MCF 10A (cell line): ENCODE results near the gene ANKRD10. TPM values are rescaled to one million over a fixed set of nuclear protein-coding genes. Genes with fewer than 3 reads are reported as not detected.
"Not testable (repeated sequence)": the region's sequence is repeated elsewhere in the genome, so short reads cannot be mapped to it uniquely, and the experiment has no call there.

ENCODE experiments used
- BruUV-seq: library from RNA; stranded (reverse); fragments of 400-500 nt; replicated peaks from 2 replicates; lab custom pipeline; 2021; lab: Mats Ljungman, UMichigan
- CTCF ChIA-PET: fragments of 300-600 bp; sonication (Branson Sonifier 250); formaldehyde crosslinking; extraction: SDS; loops from one replicate; lab custom pipeline; 2021; ENCODE audit warnings: antibody characterized with exemption, inconsistent platforms; lab: Yijun Ruan, JAX
- POLR2A ChIA-PET: fragments of 300-600, 350-650 bp; sonication (Branson Sonifier 250); formaldehyde crosslinking; extraction: SDS; loops from one replicate; lab custom pipeline; 2020; ENCODE audit warnings: antibody characterized with exemption, inconsistent platforms; lab: Yijun Ruan, JAX
- DNase-seq: peaks from one replicate; pipeline ENCODE4 v3.0.0-alpha.2; 2018; ENCODE audit not compliant: unreplicated experiment
- H3K27ac Mint-ChIP-seq: one replicate; pipeline ENCODE4 v1.8.0; 2022; ENCODE audit warnings: mild to moderate bottlenecking, low read depth, mixed read lengths; ENCODE audit not compliant: unreplicated experiment
- H3K27me3 Mint-ChIP-seq: one replicate; pipeline ENCODE4 v1.8.0; 2022; ENCODE audit warnings: mixed read lengths; ENCODE audit not compliant: insufficient read depth, unreplicated experiment
- H3K36me3 Mint-ChIP-seq: one replicate; pipeline ENCODE4 v1.8.0; 2022; ENCODE audit warnings: mild to moderate bottlenecking, moderate library complexity, mixed read lengths; ENCODE audit not compliant: insufficient read depth, unreplicated experiment
- H3K4me1 Mint-ChIP-seq: one replicate; pipeline ENCODE4 v1.8.0; 2022; ENCODE audit warnings: mixed read lengths; ENCODE audit not compliant: insufficient read depth, unreplicated experiment
- H3K4me3 Mint-ChIP-seq: one replicate; pipeline ENCODE4 v1.8.0; 2022; ENCODE audit warnings: mild to moderate bottlenecking, moderate library complexity, mixed read lengths; ENCODE audit not compliant: unreplicated experiment
- H3K9me3 Mint-ChIP-seq: one replicate; pipeline ENCODE4 v1.8.0; 2022; ENCODE audit warnings: mixed read lengths; ENCODE audit not compliant: unreplicated experiment
- intact Hi-C: fragments of 100-400 bp; cut with micrococcal nuclease; formaldehyde crosslinking; loops from 2 replicates; pipeline ENCODE4 v1.14.1; 2022
- total RNA-seq: library from RNA; stranded (reverse); gene quantifications from 2 replicates; pipeline ENCODE4 v1.2.3, GENCODE V29; 2022
- TF ChIP-seq, protein P1 (sequence below): fragments of 200-600 bp; IDR thresholded peaks from one replicate; pipeline ENCODE4 v1.8.0; 2022; ENCODE audit warnings: antibody characterized with exemption, mild to moderate bottlenecking; ENCODE audit not compliant: unreplicated experiment

ANKRD10 gene
- total RNA-seq, 1 experiment from 2014 or later: 61.7 TPM

DNA sequence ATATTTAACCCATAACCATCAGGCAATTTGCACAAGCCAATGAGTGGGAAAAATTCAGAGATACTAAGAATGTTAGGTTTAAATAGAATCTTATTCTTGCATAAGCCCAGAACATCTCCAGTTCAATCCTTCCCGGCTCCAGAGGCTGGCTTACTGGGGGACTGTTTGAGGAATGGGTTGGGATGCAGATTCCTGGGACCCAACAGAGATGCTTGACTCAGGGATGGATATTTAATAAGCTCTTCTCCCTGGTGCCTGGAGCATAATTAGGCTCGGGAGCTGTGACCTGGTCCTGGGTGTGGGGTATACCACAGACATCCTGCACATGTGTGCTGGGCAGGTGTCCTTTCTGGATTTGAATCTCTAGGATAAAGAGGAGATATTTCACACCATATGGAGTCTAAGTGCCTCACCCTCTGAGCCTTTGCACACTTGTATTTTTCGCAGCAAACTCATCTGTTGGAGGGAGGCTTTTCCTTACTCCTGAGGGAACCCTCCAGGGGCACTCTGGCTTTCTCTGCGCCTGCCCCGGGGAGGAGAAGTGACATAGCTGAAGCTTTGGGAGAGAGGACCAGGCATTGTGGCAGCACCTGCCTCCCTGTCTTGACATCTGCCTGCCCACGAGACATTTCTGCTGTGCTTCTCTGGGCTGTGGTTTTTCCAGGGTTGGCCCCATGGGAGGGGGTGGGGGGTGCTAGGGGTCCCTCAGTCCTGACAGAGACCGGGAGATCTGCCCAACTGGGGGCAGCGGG is 36.1 kb upstream of the ANKRD10 start:
- no peaks in the 10 kb centered on the region for H3K36me3 Mint-ChIP-seq
- no peaks in the 10 kb centered on the region for H3K9me3 Mint-ChIP-seq
- BruUV-seq: no TSS peak
- no peak overlapping the region for H3K27ac Mint-ChIP-seq
- ChIA-PET CTCF (interaction anchor here (0.9 to 1.6 kb wide), 4 partner anchors 9 to 99 kb away, joined by 3 to 4 read pairs (median 3); no protein-coding TSS in a partner anchor), POLR2A (interaction anchor here (0.6 to 2.1 kb wide), 5 partner anchors 12 to 607 kb away, joined by 3 to 5 read pairs (median 3); partner anchors contain the start of gene ANKRD10)
- TF ChIP-seq, protein P1, sequence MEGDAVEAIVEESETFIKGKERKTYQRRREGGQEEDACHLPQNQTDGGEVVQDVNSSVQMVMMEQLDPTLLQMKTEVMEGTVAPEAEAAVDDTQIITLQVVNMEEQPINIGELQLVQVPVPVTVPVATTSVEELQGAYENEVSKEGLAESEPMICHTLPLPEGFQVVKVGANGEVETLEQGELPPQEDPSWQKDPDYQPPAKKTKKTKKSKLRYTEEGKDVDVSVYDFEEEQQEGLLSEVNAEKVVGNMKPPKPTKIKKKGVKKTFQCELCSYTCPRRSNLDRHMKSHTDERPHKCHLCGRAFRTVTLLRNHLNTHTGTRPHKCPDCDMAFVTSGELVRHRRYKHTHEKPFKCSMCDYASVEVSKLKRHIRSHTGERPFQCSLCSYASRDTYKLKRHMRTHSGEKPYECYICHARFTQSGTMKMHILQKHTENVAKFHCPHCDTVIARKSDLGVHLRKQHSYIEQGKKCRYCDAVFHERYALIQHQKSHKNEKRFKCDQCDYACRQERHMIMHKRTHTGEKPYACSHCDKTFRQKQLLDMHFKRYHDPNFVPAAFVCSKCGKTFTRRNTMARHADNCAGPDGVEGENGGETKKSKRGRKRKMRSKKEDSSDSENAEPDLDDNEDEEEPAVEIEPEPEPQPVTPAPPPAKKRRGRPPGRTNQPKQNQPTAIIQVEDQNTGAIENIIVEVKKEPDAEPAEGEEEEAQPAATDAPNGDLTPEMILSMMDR: no peak
- H3K4me1 Mint-ChIP-seq: peaks cover 13% of the 10 kb centered on the region
- H3K4me3 Mint-ChIP-seq: no peak overlapping the region
- no peak for DNase-seq
- no peaks in the 10 kb centered on the region for H3K27me3 Mint-ChIP-seq
- intact Hi-C loops: no loop called here

- H3K27ac Mint-ChIP-seq: no peak overlapping the region
- H3K9me3 Mint-ChIP-seq: no peaks in the 10 kb centered on the region
- H3K4me1 Mint-ChIP-seq: peaks cover 11% of the 10 kb centered on the region
- intact Hi-C loops: no loop called here
- no peak for DNase-seq
- no peak overlapping the region for H3K4me3 Mint-ChIP-seq
- no peaks in the 10 kb centered on the region for H3K27me3 Mint-ChIP-seq
- no peaks in the 10 kb centered on the region for H3K36me3 Mint-ChIP-seq
- POLR2A ChIA-PET: interaction anchor here (2.1 kb wide), 1 partner anchor 35 kb away, joined by 5 read pairs; the partner anchor contains the start of gene ANKRD10
- CTCF ChIA-PET: interaction anchor here (0.9 to 1.6 kb wide), 4 partner anchors 8 to 100 kb away, joined by 3 to 4 read pairs (median 3); no protein-coding TSS in a partner anchor
- no TSS peak for BruUV-seq
- TF ChIP-seq, protein P1: no peak
Measured at GRCh38 chr13:110950356-110950755, 35.5 kb upstream of the ANKRD10 start.

GRCh38 chr13:110949628-110950027 is 34.8 kb upstream of the ANKRD10 start:
- Mint-ChIP-seq H3K9me3 (no peaks in the 10 kb centered on the region), H3K4me3 (no peak overlapping the region), H3K27ac (no peak overlapping the region), H3K36me3 (no peaks in the 10 kb centered on the region), H3K27me3 (no peaks in the 10 kb centered on the region), H3K4me1 (peaks cover 4% of the 10 kb centered on the region)
- BruUV-seq: no TSS peak
- no peak for DNase-seq
- ChIA-PET POLR2A (no interaction called here), CTCF (no interaction called here)
- intact Hi-C loops: loop anchor here (10.0 kb wide), 1 partner anchor 205 kb away; no protein-coding TSS in a partner anchor
- TF ChIP-seq, protein P1: no peak

DNA sequence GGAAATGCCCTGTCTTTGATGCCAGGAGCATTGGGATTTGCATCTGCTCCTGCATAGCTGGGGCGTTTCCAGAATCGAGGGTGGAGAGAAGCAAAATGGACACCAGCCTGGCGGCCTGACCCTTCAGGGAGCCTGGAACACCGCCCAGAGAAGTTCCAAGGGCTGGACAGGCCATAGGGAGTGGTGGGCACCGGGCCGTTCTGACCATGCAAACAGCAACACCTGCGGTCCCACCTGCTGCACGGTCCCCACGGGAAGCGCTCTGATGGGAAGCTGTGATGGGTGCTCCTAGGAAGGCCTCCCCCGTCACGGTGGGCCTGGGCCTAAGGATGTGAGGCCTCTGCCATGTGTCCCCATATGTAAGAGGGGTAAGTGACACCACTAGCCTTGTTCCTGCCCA is 34.2 kb upstream of the ANKRD10 start:
- Mint-ChIP-seq H3K4me3 (no peak overlapping the region), H3K36me3 (no peaks in the 10 kb centered on the region), H3K27me3 (no peaks in the 10 kb centered on the region), H3K4me1 (peaks cover 3% of the 10 kb centered on the region), H3K27ac (no peak overlapping the region), H3K9me3 (no peaks in the 10 kb centered on the region)
- BruUV-seq: no TSS peak
- POLR2A ChIA-PET: no interaction called here
- intact Hi-C loops: loop anchor here (10.0 kb wide), 1 partner anchor 206 kb away; no protein-coding TSS in a partner anchor
- TF ChIP-seq, protein P1: no peak
- CTCF ChIA-PET: interaction anchor here (0.7 to 0.9 kb wide), 2 partner anchors 34 to 120 kb away, joined by 3 read pairs; no protein-coding TSS in a partner anchor
- no peak for DNase-seq

DNA sequence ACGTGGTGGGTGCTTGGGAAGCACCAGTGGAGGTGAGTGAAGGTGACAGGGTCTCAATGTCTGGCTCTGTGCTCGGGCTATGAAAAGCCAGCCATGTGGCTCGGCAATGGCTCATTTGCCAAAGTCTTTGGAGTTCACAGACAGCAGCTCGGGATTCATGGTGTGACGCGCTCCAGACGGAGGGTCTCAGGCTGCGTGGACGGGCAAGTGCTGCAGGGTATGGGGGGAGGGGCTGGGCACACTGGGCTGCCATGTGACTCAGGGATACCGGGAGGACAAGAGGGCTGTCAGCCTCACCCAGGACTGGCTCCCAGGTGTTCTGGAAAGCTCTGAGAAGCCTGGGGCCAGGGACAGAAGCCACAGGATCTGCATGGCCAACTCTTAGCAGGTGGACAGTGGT is 32.5 kb upstream of the ANKRD10 start:
- H3K4me1 Mint-ChIP-seq: peaks cover 11% of the 10 kb centered on the region
- BruUV-seq, H3K36me3 Mint-ChIP-seq, H3K27ac Mint-ChIP-seq, H3K4me3 Mint-ChIP-seq, POLR2A ChIA-PET, H3K27me3 Mint-ChIP-seq, DNase-seq, H3K9me3 Mint-ChIP-seq: not testable (repeated sequence)
- intact Hi-C loops: loop anchor here (10.0 kb wide), 1 partner anchor 207 kb away; no protein-coding TSS in a partner anchor
- CTCF ChIA-PET: interaction anchor here (6.7 kb wide), 1 partner anchor 101 kb away, joined by 66 read pairs; no protein-coding TSS in a partner anchor
